Measurements from ENCODE around the gene EIF4G1. TPM values are rescaled to one million over a fixed set of nuclear protein-coding genes. Genes with fewer than 3 reads are reported as not detected.

Gene EIF4G1
- total and polyA plus RNA-seq, 2 experiments from 2014 or later = 227 to 552 TPM

- H4K20me1 ChIP-seq (replicated peaks; ENCODE audit: insufficient read depth) = peaks cover 4% of the 10 kb centered on the region; the same call in 1 of the 2 replicates
- no peaks in the 10 kb centered on the region for H3K9me3 Mint-ChIP-seq
- H3K4me3 ChIP-seq = no peak overlapping the region
- peaks cover 58% of the 10 kb centered on the region for H3K4me1 Mint-ChIP-seq
- H3K9me2 ChIP-seq (ENCODE audit: insufficient read depth) = no peaks in the 10 kb centered on the region
- H3K4me2 ChIP-seq = 0 out of 2 replicates have a peak overlapping the region, but pooled peaks have one; percentile 40
- no peaks in the 10 kb centered on the region for H3K79me2 ChIP-seq (replicated peaks; ENCODE audit: insufficient read depth)
- H3K4me3 Mint-ChIP-seq = no peak overlapping the region
- H3K27ac Mint-ChIP-seq = no peak overlapping the region
- H3K27me3 ChIP-seq (ENCODE audit: insufficient read depth) = peaks cover 29% of the 10 kb centered on the region
- H3F3A ChIP-seq (replicated peaks; ENCODE audit: low read depth) = peaks cover 8% of the 10 kb centered on the region; the same call in 1 of the 2 replicates
- TF ChIP-seq CTCF (conservative IDR thresholded peaks at IDR 0.05; ENCODE audit: low read depth in 2 of 2) (no peak), ZNF462 (CRISPR knock-in tag; IDR thresholded peaks at IDR 0.05) (no peak), STAT1 (IDR thresholded peaks at IDR 0.05; ENCODE audit: unreplicated experiment) (no peak), EZH2 (IDR thresholded peaks at IDR 0.05; ENCODE audit: low read depth, unreplicated experiment) (no peak), REST (IDR thresholded peaks at IDR 0.05; ENCODE audit: unreplicated experiment) (peak; percentile 7)
- H3K27ac ChIP-seq (ENCODE audit: low read depth) = no peak overlapping the region
- no peak for ATAC-seq
- peaks cover 50% of the 10 kb centered on the region for H3K4me1 ChIP-seq (ENCODE audit: insufficient read depth)
- peaks cover 40% of the 10 kb centered on the region for H3K27me3 Mint-ChIP-seq (ENCODE audit: insufficient read depth, low read depth, poor library complexity)
- no peaks in the 10 kb centered on the region for H3K36me3 Mint-ChIP-seq (ENCODE audit: low read depth)
- H3K36me3 ChIP-seq (ENCODE audit: insufficient read depth) = no peaks in the 10 kb centered on the region
- DNase-seq (ENCODE audit: low spot score) = peak; percentile 54
- H2AFZ ChIP-seq = no peak overlapping the region
These were observed 61.5 kb downstream of the EIF4G1 start for GRCh38 chr3:184375747-184376461.
